Eye (tissue), 1 donor: ENCODE data around the gene FAM181A.

Experiments used
- DNase-seq: peaks from one replicate; pipeline ENCODE4 v3.0.0-alpha.2; 2015

The FAM181A gene

GRCh38 chr14:93930296-93930988, 3.3 kb downstream of the FAM181A start:
- DNase-seq: no peak

- DNase-seq: no peak
Measured at GRCh38 chr14:93930989-93931307, 3.8 kb downstream of the FAM181A start.

DNA sequence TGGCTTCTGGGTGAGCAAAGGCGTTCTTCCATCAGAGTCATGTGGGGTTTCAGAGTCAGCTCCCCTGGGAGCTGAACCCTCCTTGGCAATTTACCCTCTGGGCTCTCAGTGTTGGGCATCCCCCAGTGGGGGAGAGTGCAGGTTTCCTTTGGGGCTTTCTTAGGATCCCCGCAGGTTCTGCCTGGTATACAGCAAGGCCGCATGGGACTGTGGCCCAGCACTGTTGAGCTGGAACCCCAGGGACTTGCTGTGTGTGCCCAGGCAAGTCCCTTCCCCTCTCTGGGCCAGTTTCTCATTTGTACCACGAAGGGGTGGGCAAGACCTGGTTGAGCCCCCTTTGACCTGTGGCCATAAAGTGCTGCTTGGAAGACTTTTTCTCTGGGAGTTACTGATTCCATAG, 5.5 kb downstream of the FAM181A start:
- no peak for DNase-seq

- no peak for DNase-seq
Measured at GRCh38 chr14:93935213-93935612, 8.1 kb downstream of the FAM181A start.

DNA sequence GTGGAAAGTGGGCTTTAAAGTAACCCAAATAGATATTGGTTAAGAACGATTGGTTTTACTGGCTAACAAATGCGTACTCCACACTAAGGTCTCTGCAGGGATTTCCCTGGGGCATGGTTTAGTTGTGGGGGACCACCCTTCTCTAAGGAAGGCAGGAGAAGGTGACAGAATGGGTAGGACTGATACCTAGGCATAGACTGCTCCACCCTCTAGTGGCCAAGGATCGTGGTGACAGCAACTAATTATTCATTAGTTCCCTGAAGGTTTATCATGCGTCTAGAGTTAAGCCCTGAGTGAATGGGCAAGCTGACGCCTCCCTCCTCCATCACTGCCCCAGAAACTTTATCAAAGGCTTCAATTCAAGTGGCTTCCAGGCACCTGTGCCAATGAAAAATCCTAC, 9.1 kb downstream of the FAM181A start:
- DNase-seq: peak; percentile 67

DNA sequence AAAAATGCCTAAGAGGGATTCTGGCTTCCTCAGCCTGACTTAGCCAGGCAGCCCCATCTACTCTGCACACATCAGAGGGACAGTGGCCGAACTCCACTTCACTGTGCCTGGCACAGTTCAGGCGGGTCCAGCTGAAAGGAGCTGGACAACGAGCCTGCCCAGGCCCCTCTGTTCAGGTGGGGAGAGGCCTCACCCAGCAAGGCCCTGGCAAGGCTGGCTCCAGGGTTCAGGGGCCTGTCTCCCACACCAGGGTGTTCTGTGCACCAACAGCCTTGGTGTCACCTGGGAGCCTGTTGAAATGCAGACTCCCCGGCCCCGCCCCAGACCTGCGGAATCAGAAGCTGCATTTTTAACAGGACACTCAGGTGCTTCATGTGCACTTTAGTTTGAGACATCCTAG, 9.8 kb downstream of the FAM181A start:
- DNase-seq: no peak

DNA sequence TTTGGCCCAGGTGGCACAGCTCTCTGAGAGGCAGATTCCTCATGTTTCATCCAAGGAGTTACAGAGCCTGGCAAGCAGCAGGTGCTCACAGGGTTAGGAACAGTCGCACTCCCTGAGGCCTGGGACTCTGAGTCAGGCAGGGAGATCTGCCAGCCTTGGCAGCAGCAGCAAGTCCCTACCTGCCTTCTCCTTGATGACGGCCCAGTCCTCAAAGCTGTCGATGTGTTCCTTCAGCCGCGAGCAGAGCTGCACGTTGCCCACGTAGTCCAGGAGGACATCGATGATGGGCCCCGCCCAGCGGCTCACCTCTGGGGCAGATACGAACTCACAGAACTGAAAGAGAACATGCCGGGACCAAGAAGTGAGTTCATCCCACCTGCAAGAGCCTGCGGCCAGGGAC, 10.4 kb downstream of the FAM181A start:
- no peak for DNase-seq

GRCh38 chr14:93938751-93939303, 11.7 kb downstream of the FAM181A start:
- DNase-seq: no peak

GRCh38 chr14:93939304-93940229, 12.4 kb downstream of the FAM181A start:
- DNase-seq: peak; percentile 89

DNA sequence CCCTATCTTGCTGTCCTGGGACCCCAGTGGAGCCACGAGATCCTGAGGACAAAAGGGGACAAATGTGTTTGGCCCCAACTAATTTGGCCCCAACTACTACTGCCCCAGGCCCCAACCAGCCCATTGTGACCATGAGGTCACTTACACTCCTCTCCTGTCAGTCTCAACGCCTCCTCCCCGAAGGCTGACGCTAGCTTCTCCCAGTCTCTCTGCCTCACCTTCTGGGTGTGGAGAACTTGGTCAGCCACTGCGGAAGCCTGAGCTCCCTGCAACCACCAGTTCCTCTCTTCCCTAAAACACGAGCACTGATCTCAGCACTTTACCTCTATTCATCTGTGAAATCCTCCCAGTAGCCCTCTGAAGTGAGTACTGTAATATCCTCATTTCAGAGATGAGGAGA, 13.3 kb downstream of the FAM181A start:
- DNase-seq: no peak

DNA sequence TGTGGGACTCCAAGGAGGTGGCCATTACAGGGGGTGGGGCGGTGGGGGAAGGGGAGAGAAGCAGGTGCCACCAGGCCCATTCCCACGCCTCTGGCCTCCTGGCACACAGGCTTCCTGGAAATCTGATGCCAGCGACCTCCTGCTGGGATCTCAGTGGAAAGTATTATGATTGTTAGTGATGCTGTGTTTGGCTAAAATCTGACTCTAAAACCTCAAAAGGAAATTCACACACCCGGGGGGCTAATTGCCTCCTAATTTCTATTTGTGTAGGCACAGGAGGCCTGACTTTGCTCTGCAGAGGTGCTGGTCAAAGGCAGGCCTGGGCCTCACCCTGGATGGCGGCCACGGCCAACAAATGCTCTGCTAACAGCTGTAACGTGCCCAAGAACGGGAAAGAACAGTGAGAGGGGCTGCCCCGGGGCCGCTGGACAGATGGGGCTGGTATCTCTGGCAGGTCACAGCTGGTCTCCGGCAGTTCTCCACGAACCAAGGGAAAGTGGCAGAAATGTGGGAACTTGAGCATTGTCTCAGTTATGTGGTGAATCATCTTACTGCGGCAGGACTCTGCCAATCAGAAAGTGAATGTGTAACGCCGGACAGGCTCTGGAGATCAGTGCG, 14.3 kb downstream of the FAM181A start:
- DNase-seq: peak; percentile 45

DNA sequence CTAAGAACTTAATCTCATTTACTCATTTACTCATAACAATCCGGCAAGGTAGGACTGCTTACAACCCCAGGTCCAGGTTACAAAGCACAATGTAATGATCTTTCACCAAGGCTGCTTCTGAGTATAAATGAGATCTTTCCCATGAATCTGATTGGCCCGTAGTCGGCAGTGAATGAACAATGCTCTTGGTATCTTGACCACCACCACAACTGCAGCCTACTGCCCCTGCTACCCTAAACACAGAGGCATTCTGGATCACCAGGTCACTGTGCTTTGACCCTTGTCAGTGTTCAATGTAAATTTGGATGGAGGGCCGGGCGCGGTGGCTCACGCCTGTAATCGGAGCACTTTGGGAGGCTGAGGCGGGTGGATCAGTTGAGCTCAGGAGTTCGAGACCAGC, 15.9 kb downstream of the FAM181A start:
- DNase-seq: no peak

DNA sequence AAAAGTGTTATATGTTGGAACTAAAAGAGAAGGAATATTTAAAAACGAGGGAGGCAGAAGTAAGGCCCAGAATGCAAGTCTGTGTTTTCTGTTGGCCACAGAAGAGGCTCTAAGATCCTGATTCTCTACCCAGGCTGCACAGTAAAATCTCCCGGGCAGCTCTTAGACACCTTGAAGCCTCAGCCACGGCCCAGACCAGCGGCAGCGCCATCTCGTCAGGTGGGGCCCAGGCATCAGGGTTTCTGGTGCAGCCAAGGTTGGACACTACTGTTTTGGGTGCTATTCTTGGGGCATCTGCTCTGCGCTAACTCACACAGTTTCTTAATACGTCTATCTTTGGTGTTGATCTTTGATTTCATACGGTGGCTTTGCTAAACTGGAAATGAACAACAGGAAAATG, 16.8 kb downstream of the FAM181A start:
- DNase-seq: no peak

DNA sequence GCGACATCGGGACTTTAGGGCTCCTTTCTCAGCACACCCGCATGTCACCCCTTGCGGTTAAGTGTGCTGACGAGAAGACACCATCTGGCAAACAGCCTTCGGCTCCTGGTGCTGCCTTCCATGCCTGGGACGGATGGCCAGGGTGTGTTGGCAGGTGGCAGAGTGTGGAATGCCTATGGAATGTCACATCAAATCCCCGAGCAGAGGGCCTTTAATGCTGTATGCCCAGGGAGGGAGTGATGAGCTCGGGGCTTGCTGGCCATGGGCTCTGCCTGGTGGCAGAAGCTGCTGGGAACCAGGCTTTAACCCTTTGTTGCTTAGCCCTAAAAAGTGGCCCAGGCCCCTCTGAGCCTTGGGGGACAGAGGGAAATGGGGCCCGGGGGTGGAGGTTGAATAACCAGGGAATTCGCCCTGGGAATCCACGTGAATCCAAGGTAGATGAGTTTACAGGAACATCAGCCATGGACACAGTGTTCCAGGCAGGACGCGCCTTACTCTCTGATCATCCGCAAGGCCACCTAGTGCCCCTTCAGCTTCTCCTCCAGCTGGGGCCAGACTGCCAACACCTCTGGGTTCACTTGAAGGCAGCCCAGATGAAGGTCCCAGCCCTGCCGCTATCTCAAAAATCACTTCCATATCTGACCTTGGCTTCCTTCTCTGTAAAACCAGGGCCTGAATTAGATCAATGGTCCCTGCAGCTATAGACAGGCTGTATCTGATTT, 17.4 kb downstream of the FAM181A start:
- no peak for DNase-seq

DNA sequence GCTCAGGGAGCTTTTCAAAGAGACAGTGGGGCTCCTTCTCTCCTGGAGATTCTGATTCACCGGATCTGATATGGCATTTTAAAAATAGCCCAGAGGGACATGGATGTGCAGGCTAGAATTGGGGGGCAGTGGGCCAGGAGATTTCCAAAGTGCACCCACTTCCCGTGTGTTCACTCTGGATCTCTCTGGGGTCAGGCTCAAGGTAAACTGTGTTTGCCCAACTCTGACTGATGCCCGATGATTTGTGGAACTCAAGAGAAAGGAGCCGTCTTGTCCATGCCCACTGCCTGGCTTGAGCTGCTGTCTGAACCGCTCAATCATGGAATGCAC, 17.9 kb downstream of the FAM181A start:
- no peak for DNase-seq

- no peak for DNase-seq
Measured at GRCh38 chr14:93946104-93946503, 19.0 kb downstream of the FAM181A start.

DNA sequence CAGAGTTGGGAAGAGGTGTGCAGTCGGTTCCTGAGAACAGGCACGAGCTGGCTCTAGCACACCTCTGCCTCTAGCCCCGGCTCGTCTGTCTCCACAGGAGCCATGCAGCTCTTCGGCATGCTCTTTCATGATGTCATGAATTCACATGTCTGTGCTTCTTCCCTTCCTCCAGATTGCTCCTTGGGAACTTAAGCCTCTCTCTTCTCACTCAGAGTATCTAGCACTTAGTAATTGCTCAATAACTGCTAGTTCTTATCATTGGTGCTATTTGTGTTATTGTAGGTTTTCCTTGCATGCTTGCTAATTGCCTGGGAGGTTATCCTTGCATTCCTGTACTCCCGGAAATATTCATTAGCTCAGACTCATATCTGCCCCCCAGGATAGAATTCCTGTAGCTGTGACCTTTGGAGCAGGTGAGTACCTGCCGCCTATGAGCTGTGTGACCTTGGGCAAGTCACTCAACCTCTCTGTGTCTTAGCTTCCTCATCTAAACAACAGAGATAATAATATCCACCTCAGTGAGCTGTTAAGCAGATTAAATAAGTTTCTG, 19.5 kb downstream of the FAM181A start:
- DNase-seq: no peak

DNA sequence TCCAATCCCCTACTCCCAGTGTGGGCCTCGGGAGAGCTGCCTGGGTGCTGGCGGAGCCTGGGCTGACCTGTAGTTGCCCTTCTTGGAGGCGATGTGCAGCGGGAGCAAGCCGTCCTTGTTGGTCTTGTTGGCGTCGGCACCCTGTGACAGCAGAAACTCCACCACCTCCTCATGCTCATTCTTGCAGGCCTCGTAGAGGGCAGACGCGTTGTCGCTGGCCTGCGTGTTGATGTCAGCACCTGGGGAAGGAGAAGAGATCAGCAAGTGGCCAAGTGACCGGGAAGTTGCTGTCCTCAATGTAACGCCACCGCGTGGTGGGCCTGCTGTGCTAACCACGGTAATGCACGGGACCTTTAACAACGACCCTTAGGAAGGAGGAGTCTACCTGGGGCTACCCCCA, 20.1 kb downstream of the FAM181A start:
- DNase-seq: no peak

DNA sequence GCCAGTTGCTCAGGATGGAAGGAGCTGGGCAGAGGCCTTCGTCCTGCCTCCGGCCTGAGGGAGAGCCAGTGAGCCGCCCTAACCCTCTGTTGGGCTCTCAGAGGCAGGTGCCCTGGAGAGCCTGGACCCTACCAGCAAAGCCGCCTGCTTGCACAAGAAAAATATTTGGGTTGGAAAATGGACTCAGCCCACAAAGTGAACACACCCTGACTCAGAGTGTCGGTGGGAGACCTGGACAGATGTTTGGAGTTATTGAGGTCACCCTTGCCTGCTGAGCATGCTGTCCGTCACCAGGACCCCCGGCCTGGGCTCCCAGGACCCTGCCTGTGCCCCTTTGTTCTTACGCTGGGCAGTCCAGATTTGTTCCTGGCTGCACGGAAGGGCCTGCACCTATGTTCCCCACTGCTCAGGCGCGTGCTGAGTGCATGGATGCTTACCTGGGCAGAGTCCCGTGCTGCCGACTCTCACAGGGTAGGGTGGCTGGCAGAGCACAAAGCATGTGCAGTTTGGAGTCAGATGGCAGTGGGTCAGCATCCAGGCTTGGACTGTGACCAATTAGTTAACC, 22.4 kb downstream of the FAM181A start:
- DNase-seq: no peak

- DNase-seq: no peak
Measured at GRCh38 chr14:93950948-93951634, 23.9 kb downstream of the FAM181A start.

- DNase-seq: no peak
Measured at GRCh38 chr14:93951635-93952540, 24.7 kb downstream of the FAM181A start.
